ENCODE data around the gene CPNE5. TPM values are rescaled to one million over a fixed set of nuclear protein-coding genes. Genes with fewer than 3 reads are reported as not detected.

Gene CPNE5
- total and polyA plus RNA-seq, 7 donors = 0.99 to 11.6 (median 3.8) TPM

DNA sequence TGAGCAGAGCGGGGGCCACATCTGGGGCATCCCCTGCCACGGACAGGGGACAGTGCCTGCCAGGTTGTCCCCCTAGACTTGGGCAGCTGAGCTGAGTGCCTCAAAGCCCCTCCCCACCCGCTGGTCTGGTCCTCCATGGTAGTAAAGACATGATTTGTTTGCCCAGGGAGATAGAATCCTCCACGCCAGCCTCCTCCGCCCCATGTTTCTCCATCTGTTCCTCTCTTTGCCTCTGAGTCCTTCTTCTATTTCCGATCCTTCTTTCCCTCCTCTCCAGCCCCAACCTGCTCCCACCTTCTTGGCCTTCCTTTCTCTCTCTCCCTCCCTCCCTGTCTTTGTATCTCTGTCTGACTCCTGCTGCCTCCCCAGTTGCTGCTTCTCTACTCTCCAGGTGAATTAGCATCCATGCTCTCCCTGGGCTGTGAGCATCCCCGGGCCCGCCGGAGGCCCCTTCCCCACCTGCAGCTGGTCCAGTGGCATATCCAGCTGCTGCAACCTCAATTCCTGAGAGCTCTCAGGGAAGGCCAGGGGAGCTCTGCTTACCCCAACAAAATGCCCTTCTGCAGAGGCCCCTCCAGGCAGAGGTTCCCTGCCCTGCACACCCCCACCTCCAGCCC lies 45.8 kb downstream of the CPNE5 start:
- Histone ChIP-seq H3K4me1 (no peaks in the 10 kb centered on the region), H3K27me3 (peaks cover 0 to 12% (median 0%) of the 10 kb centered on the region in 3 donors), H3K27ac (no peak overlapping the region), H3K9me3 (no peaks in the 10 kb centered on the region), H3K4me3 (no peak overlapping the region), H3K36me3 (no peaks in the 10 kb centered on the region)
- 75 to 81% methylated on average over 9 of the region's 9 CpGs for WGBS, 2 donors
- intact Hi-C loops (cut with DNase I) = no loop called here
- DNase-seq = no peak
- no peak for TF ChIP-seq POLR2A (IDR thresholded peaks at IDR 0.05)
- TF ChIP-seq EP300 (IDR thresholded peaks at IDR 0.05) = no peak
- TF ChIP-seq POLR2AphosphoS5 (IDR thresholded peaks at IDR 0.05) = no peak
- TF ChIP-seq, protein P1, sequence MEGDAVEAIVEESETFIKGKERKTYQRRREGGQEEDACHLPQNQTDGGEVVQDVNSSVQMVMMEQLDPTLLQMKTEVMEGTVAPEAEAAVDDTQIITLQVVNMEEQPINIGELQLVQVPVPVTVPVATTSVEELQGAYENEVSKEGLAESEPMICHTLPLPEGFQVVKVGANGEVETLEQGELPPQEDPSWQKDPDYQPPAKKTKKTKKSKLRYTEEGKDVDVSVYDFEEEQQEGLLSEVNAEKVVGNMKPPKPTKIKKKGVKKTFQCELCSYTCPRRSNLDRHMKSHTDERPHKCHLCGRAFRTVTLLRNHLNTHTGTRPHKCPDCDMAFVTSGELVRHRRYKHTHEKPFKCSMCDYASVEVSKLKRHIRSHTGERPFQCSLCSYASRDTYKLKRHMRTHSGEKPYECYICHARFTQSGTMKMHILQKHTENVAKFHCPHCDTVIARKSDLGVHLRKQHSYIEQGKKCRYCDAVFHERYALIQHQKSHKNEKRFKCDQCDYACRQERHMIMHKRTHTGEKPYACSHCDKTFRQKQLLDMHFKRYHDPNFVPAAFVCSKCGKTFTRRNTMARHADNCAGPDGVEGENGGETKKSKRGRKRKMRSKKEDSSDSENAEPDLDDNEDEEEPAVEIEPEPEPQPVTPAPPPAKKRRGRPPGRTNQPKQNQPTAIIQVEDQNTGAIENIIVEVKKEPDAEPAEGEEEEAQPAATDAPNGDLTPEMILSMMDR (IDR thresholded peaks at IDR 0.05) = no peak

DNA sequence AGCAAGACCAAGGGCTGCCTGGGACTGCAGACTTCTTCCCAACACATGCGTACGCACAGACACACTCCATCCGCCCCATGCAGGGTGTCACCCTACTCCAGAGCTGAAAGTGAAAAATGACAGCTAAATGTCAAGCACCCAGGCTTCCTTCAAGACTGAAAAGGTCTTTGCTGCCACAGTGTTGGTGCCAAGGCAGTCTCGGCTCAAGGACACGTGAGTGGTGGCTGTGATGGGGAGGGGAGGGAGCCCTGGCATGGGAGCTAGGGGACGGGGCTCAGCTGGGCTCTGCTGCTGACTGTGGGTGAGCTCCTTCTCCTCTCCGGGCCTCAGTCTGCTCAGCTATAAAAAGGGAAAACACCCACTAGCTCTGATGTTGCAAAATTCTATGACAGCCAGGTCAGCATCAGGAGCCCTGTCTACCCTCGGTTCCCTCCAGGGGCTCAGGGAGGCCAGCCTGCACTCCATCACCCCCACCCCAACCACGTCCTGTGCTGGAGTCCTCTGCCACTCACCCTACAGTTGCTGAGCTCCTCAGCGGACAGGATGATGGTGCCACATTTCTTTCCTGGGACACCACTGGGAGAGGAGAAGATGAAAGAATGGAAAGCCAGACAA lies 47.6 kb downstream of the CPNE5 start:
- TF ChIP-seq POLR2A (IDR thresholded peaks at IDR 0.05) = no peak
- TF ChIP-seq POLR2AphosphoS5 (IDR thresholded peaks at IDR 0.05) = no peak
- no peak for TF ChIP-seq EP300 (IDR thresholded peaks at IDR 0.05)
- TF ChIP-seq, protein P1 (IDR thresholded peaks at IDR 0.05) = no peak
- no peak overlapping the region for H3K4me3 ChIP-seq
- WGBS, 2 donors = 70 to 84% methylated on average over 10 of the region's 10 CpGs
- H3K27me3 ChIP-seq = peaks cover 0 to 12% (median 0%) of the 10 kb centered on the region in 3 donors
- intact Hi-C loops (cut with DNase I) = no loop called here
- no peak for DNase-seq
- H3K9me3 ChIP-seq = no peaks in the 10 kb centered on the region
- no peaks in the 10 kb centered on the region for H3K36me3 ChIP-seq
- H3K27ac ChIP-seq = no peak overlapping the region
- H3K4me1 ChIP-seq = no peaks in the 10 kb centered on the region

DNA sequence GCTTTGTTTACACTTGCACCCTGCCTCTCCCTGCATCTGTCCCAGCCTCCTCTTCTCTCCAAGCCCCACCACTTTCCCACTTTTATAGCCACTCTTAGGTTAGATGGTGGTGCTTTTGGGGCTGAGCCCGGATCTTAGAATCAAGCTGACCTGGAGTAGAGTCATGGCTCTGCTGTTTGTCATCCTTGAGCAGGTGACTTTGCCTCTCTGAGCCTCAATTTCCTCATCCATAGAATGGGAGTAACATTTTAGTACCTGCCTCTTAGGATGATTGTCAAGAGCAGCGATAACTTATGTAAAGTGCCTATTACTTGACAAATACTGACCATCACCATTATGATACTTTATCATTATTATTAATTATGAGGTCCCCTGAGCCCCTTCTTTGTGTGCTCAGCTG lies 48.2 kb downstream of the CPNE5 start:
- whole genome bisulfite sequencing, 2 donors = 75 to 88% methylated on average over 2 of the region's 2 CpGs
- intact Hi-C loops (cut with DNase I) = no loop called here

DNA sequence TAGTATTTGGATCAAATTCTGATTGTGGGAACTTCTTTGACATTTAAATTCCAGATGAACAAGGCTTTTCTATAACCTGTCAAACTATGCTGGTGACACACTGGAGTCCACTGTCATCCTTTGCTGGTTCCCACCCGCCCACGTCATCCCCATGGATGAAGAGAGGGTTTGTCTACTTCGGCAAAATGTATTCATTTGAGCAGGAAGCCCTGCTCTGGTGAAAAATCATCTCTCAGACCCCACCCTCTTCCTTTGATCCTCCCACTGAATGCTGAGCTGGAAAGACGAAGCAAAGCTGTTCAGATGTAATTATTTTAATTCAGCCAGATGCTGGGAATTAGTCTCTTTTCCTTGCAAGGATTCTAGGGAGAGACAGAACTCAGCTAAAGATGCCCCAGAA lies 50.5 kb downstream of the CPNE5 start:
- 11 to 31% methylated on average over 4 of the region's 4 CpGs for WGBS, 2 donors
- intact Hi-C loops (cut with DNase I) = no loop called here

More for the DNA sequence above, 48.2 kb downstream of the CPNE5 start:
- H3K27ac ChIP-seq = no peak overlapping the region
- H3K36me3 ChIP-seq = no peaks in the 10 kb centered on the region
- no peak for TF ChIP-seq POLR2A (IDR thresholded peaks at IDR 0.05)
- TF ChIP-seq, protein P1 (IDR thresholded peaks at IDR 0.05) = no peak
- no peak for TF ChIP-seq EP300 (IDR thresholded peaks at IDR 0.05)
- no peak for TF ChIP-seq POLR2AphosphoS5 (IDR thresholded peaks at IDR 0.05)
- no peak for DNase-seq
- H3K4me3 ChIP-seq = no peak overlapping the region
- H3K9me3 ChIP-seq = no peaks in the 10 kb centered on the region
- no peaks in the 10 kb centered on the region for H3K4me1 ChIP-seq
- H3K27me3 ChIP-seq = peaks cover 0 to 12% (median 0%) of the 10 kb centered on the region in 3 donors

More for the DNA sequence above, 50.5 kb downstream of the CPNE5 start:
- H3K27me3 ChIP-seq = peaks cover 0 to 11% (median 0%) of the 10 kb centered on the region in 3 donors
- H3K9me3 ChIP-seq = no peaks in the 10 kb centered on the region
- no peak overlapping the region for H3K27ac ChIP-seq
- no peaks in the 10 kb centered on the region for H3K36me3 ChIP-seq
- TF ChIP-seq POLR2A (IDR thresholded peaks at IDR 0.05) = no peak
- TF ChIP-seq, protein P1 (IDR thresholded peaks at IDR 0.05) = no peak
- TF ChIP-seq EP300 (IDR thresholded peaks at IDR 0.05) = no peak
- TF ChIP-seq POLR2AphosphoS5 (IDR thresholded peaks at IDR 0.05) = no peak
- no peaks in the 10 kb centered on the region for H3K4me1 ChIP-seq
- H3K4me3 ChIP-seq = no peak overlapping the region
- no peak for DNase-seq

Data from sigmoid colon (tissue), 7 donors.